Neural cell (in vitro differentiated cells): Measurements from ENCODE around the gene AK5. TPM values are rescaled to one million over a fixed set of nuclear protein-coding genes. Genes with fewer than 3 reads are reported as not detected.

Experiments
- H2AFZ ChIP-seq: fragments of 200-600, 300-800 bp; sonication (generic), shearing (Covaris generic); 2 replicates; pipeline ENCODE4 v1.6.0; 2014; ENCODE audit warnings: low read depth, mild to moderate bottlenecking, antibody characterized with exemption, low read length, moderate library complexity
- H3F3A ChIP-seq: fragments of 200-600 bp; shearing (Covaris generic); 2 replicates; pipeline ENCODE4 v1.6.1; 2016; ENCODE audit warnings: mild to moderate bottlenecking, moderate library complexity, mixed read lengths, antibody characterized with exemption, low read length; ENCODE audit not compliant: insufficient read depth, poor library complexity, severe bottlenecking
- H3K27ac ChIP-seq: fragments of 200-600, 300-800 bp; sonication (generic), shearing (Covaris generic); 2 replicates; pipeline ENCODE4 v1.5.1; 2014; ENCODE audit warnings: mild to moderate bottlenecking, low read length, moderate library complexity
- H3K27me3 ChIP-seq: fragments of 300-800, 200-600 bp; sonication (generic), shearing (Covaris generic); 2 replicates; pipeline ENCODE4 v1.6.0; 2014; ENCODE audit warnings: mild to moderate bottlenecking, low read depth, low read length, moderate library complexity; ENCODE audit not compliant: insufficient read depth
- H3K36me3 ChIP-seq: fragments of 300-800, 200-600 bp; sonication (generic), shearing (Covaris generic); 2 replicates; pipeline ENCODE4 v1.5.1; 2014; ENCODE audit warnings: mild to moderate bottlenecking, antibody characterized with exemption, low read length, moderate library complexity; ENCODE audit not compliant: insufficient read depth
- H3K4me2 ChIP-seq: fragments of 300-800, 200-600 bp; sonication (generic), shearing (Covaris generic); 2 replicates; pipeline ENCODE4 v1.6.0; 2014; ENCODE audit warnings: mild to moderate bottlenecking, low read length
- H3K4me3 ChIP-seq: fragments of 300-800, 200-600 bp; sonication (generic), shearing (Covaris generic); 2 replicates; pipeline ENCODE4 v1.5.1; 2014; ENCODE audit warnings: mild to moderate bottlenecking, low read length, moderate library complexity
- H3K79me2 ChIP-seq: fragments of 200-600 bp; shearing (Covaris generic); replicated peaks from 2 replicates; pipeline ENCODE4 v1.6.0; 2014; ENCODE audit warnings: mild to moderate bottlenecking, low read length, moderate library complexity; ENCODE audit not compliant: insufficient read depth
- H3K9ac ChIP-seq: fragments of 300-800, 200-600 bp; sonication (generic), shearing (Covaris generic); 2 replicates; pipeline ENCODE4 v1.6.1; 2016; ENCODE audit warnings: mild to moderate bottlenecking, low read length, mixed read lengths
- H3K9me2 ChIP-seq: fragments of 200-600 bp; shearing (Covaris generic); 2 replicates; pipeline ENCODE4 v1.6.1; 2016; ENCODE audit warnings: mild to moderate bottlenecking, low read length, mixed read lengths; ENCODE audit not compliant: insufficient read depth
- H3K9me3 ChIP-seq: fragments of 200-600, 300-800 bp; sonication (generic), shearing (Covaris generic); 2 replicates; pipeline ENCODE4 v1.6.1; 2016; ENCODE audit warnings: mild to moderate bottlenecking, mixed run types, low read length, moderate library complexity, mixed read lengths
- H4K20me1 ChIP-seq: fragments of 200-600 bp; shearing (Covaris generic); 2 replicates; pipeline ENCODE4 v1.6.1; 2016; ENCODE audit warnings: mild to moderate bottlenecking, mixed run types; ENCODE audit not compliant: insufficient read depth
- CTCF ChIP-seq: fragments of 450-650 bp; IDR thresholded peaks from 2 replicates; pipeline ENCODE4 v1.5.1; 2014; ENCODE audit warnings: antibody characterized with exemption, mild to moderate bottlenecking, moderate library complexity; ENCODE audit not compliant: poor library complexity, severe bottlenecking
- EP300 ChIP-seq: fragments of 450-650 bp; conservative IDR thresholded peaks from 2 replicates; pipeline ENCODE4 v1.6.1; 2014; ENCODE audit warnings: antibody characterized with exemption, mild to moderate bottlenecking, moderate library complexity; ENCODE audit not compliant: poor library complexity, severe bottlenecking
- EZH2 ChIP-seq: fragments of 200-600, 300-800 bp; shearing (Covaris generic), sonication (generic); IDR thresholded peaks from 2 replicates; pipeline ENCODE4 v1.6.1; 2014; ENCODE audit warnings: antibody characterized with exemption, low read length, borderline replicate concordance, mild to moderate bottlenecking; ENCODE audit not compliant: insufficient read depth, poor library complexity, severe bottlenecking
- MXI1 ChIP-seq: fragments of 450-650 bp; conservative IDR thresholded peaks from 2 replicates; pipeline ENCODE4 v1.6.1; 2014; ENCODE audit warnings: antibody characterized with exemption, mild to moderate bottlenecking; ENCODE audit not compliant: poor library complexity, severe bottlenecking
- POLR2AphosphoS5 ChIP-seq: IDR thresholded peaks from 2 replicates; pipeline ENCODE4 v1.6.1; 2012
- RAD21 ChIP-seq: fragments of 450-650 bp; conservative IDR thresholded peaks from 2 replicates; pipeline ENCODE4 v1.6.1; 2014; ENCODE audit warnings: antibody characterized with exemption, mild to moderate bottlenecking, moderate library complexity
- REST ChIP-seq: IDR thresholded peaks from 2 replicates; pipeline ENCODE4 v1.6.1; 2012; ENCODE audit warnings: borderline replicate concordance
- SMC3 ChIP-seq: fragments of 450-650 bp; conservative IDR thresholded peaks from 2 replicates; pipeline ENCODE4 v1.6.1; 2014; ENCODE audit warnings: antibody characterized with exemption, mild to moderate bottlenecking, moderate library complexity; ENCODE audit not compliant: poor library complexity
- TAF1 ChIP-seq: IDR thresholded peaks from 2 replicates; pipeline ENCODE4 v1.6.1; 2012; ENCODE audit warnings: low read depth
- polyA plus RNA-seq: library from polyadenylated mRNA; depleted of rRNA; stranded (reverse); fragments of >200 nt; gene quantifications from 2 replicates; pipeline ENCODE4 v1.2.3, GENCODE V29; 2014

The AK5 gene
- polyA plus RNA-seq, 1 donor from 2014 or later: 7.1 TPM

DNA sequence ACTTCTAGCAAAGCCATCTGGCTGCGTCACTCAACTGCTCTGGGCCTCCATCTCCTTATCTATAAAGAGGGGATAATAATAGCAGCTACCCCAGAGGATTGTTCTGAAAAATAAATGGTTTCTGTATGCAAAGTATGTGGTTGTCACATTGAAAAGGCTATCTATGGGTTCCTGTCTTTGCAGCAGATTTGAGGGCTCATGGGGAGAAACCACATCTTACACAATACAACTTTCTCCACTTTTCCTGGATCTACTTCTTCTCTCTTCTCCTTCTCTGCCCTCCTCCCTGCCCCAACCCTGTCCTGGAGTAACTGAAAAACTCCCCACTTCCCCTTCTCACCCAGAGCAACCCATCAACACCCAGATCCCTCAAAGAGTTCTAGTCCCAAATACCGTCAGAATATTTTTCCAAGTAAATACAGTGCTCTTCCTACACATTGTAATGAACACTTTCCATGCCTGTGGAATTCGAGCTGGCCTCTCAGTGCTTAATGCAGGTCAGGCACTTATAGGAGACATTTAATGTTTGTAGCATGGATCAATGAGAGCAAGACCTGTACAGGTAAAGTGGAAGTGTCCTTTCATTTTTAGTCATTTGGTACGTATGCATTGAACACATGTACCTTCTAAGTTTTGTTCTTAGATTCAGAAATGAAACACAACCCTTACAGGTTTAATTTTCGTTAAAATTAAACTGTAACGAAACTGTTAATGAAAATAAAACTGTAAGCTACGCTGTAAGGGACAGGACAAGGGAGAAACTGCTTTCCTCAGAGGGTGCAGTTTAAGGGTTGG lies 131.9 kb downstream of the AK5 start:
- H3K9me3 ChIP-seq: no peaks in the 10 kb centered on the region
- no peaks in the 10 kb centered on the region for H3K27me3 ChIP-seq
- H3K9ac ChIP-seq: no peak overlapping the region
- H3K79me2 ChIP-seq: no peaks in the 10 kb centered on the region
- no peak overlapping the region for H3K4me3 ChIP-seq
- H3K27ac ChIP-seq: no peak overlapping the region
- no peaks in the 10 kb centered on the region for H3K9me2 ChIP-seq
- H3K36me3 ChIP-seq: no peaks in the 10 kb centered on the region
- no peak overlapping the region for H3K4me2 ChIP-seq
- H2AFZ ChIP-seq: no peak overlapping the region
- TF ChIP-seq MXI1 (no peak), RAD21 (no peak), SMC3 (no peak), REST (no peak), EP300 (no peak), EZH2 (no peak)
- H4K20me1 ChIP-seq: no peaks in the 10 kb centered on the region
- no peaks in the 10 kb centered on the region for H3F3A ChIP-seq

- no peaks in the 10 kb centered on the region for H3K27me3 ChIP-seq
- no peaks in the 10 kb centered on the region for H3K9me2 ChIP-seq
- H3K36me3 ChIP-seq: no peaks in the 10 kb centered on the region
- no peak for TF ChIP-seq SMC3
- TF ChIP-seq CTCF: no peak
- no peak for TF ChIP-seq POLR2AphosphoS5
- TF ChIP-seq EP300: no peak
- no peak for TF ChIP-seq TAF1
- no peak for TF ChIP-seq REST
- no peak for TF ChIP-seq MXI1
- TF ChIP-seq RAD21: no peak
- no peak for TF ChIP-seq EZH2
- H4K20me1 ChIP-seq: no peaks in the 10 kb centered on the region
- no peaks in the 10 kb centered on the region for H3K9me3 ChIP-seq
- no peaks in the 10 kb centered on the region for H3K79me2 ChIP-seq
- H3K27ac ChIP-seq: no peak overlapping the region
- H2AFZ ChIP-seq: no peak overlapping the region
- H3K9ac ChIP-seq: no peak overlapping the region
- no peak overlapping the region for H3K4me3 ChIP-seq
- no peaks in the 10 kb centered on the region for H3F3A ChIP-seq
- no peak overlapping the region for H3K4me2 ChIP-seq
These were observed 133.8 kb downstream of the AK5 start for GRCh38 chr1:77415579-77415978.
